GM23338 (cell line): ENCODE data around the gene NOX5. TPM values are rescaled to one million over a fixed set of nuclear protein-coding genes. Genes with fewer than 3 reads are reported as not detected.

ENCODE experiments used
- ATAC-seq: fragments of 200-7000 bp; cut with Tn5 transposase; 3 replicates; pipeline ENCODE4 v1.9.1; 2020
- DNase-seq: peaks from one replicate; pipeline ENCODE4 v3.0.0-alpha.2; 2015; ENCODE audit warnings: low spot score
- H2AFZ ChIP-seq: fragments of 200-600 bp; sonication (generic); 2 replicates; pipeline ENCODE4 v1.8.0; 2016; ENCODE audit warnings: antibody characterized with exemption, mild to moderate bottlenecking, moderate library complexity
- H3F3A ChIP-seq: fragments of 200-600 bp; sonication (generic); replicated peaks from 2 replicates; pipeline ENCODE4 v1.8.0; 2017; ENCODE audit warnings: antibody characterized with exemption, mixed run types, low read depth
- H3K27ac ChIP-seq: fragments of 200-600 bp; sonication (generic); 2 replicates; pipeline ENCODE4 v1.6.1; 2016; ENCODE audit warnings: low read depth
- H3K27me3 ChIP-seq: fragments of 200-600 bp; sonication (generic); 2 replicates; pipeline ENCODE4 v1.8.0; 2016; ENCODE audit warnings: mild to moderate bottlenecking, mixed run types, moderate library complexity; ENCODE audit not compliant: insufficient read depth
- H3K36me3 ChIP-seq: fragments of 200-600 bp; sonication (generic); 2 replicates; pipeline ENCODE4 v1.8.0; 2016; ENCODE audit warnings: mild to moderate bottlenecking; ENCODE audit not compliant: insufficient read depth
- H3K4me1 ChIP-seq: fragments of 200-600 bp; sonication (generic); 2 replicates; pipeline ENCODE4 v1.8.0; 2016; ENCODE audit warnings: mild to moderate bottlenecking, moderate library complexity; ENCODE audit not compliant: insufficient read depth
- H3K4me2 ChIP-seq: fragments of 200-600 bp; sonication (generic); 2 replicates; pipeline ENCODE4 v1.7.1; 2017; ENCODE audit warnings: mixed run types
- H3K4me3 ChIP-seq: fragments of 200-600 bp; sonication (generic); 2 replicates; pipeline ENCODE4 v1.6.1; 2016; ENCODE audit warnings: mixed run types
- H3K79me2 ChIP-seq: fragments of 200-600 bp; sonication (generic); replicated peaks from 2 replicates; pipeline ENCODE4 v1.8.0; 2017; ENCODE audit warnings: mild to moderate bottlenecking; ENCODE audit not compliant: insufficient read depth
- H3K9me2 ChIP-seq: fragments of 200-600 bp; sonication (generic); 2 replicates; pipeline ENCODE4 v1.8.0; 2017; ENCODE audit not compliant: insufficient read depth
- H4K20me1 ChIP-seq: fragments of 200-600 bp; sonication (generic); replicated peaks from 2 replicates; pipeline ENCODE4 v1.8.0; 2017; ENCODE audit warnings: mild to moderate bottlenecking; ENCODE audit not compliant: insufficient read depth
- H3K27ac Mint-ChIP-seq: 2 replicates; pipeline ENCODE4 v1.8.0; 2020; ENCODE audit warnings: inconsistent platforms, mild to moderate bottlenecking, moderate library complexity, mixed read lengths
- H3K27me3 Mint-ChIP-seq: 3 replicates; pipeline ENCODE4 v1.8.0; 2022; ENCODE audit warnings: low read depth, mild to moderate bottlenecking, moderate library complexity, mixed read lengths, inconsistent platforms; ENCODE audit not compliant: insufficient read depth, poor library complexity
- H3K36me3 Mint-ChIP-seq: 3 replicates; pipeline ENCODE4 v1.8.0; 2021; ENCODE audit warnings: low read depth, mild to moderate bottlenecking, inconsistent platforms, moderate library complexity, mixed read lengths
- H3K4me1 Mint-ChIP-seq: 3 replicates; pipeline ENCODE4 v1.8.0; 2020; ENCODE audit warnings: mild to moderate bottlenecking, inconsistent platforms, mixed read lengths
- H3K4me3 Mint-ChIP-seq: 3 replicates; pipeline ENCODE4 v1.8.0; 2021; ENCODE audit warnings: moderate library complexity, mild to moderate bottlenecking, inconsistent platforms, mixed read lengths
- H3K9me3 Mint-ChIP-seq: 3 replicates; pipeline ENCODE4 v1.8.0; 2020; ENCODE audit warnings: moderate library complexity, mild to moderate bottlenecking, inconsistent platforms, mixed read lengths
- CREB1 ChIP-seq: fragments of 250-450 bp; sonication (Bioruptor Pico); IDR thresholded peaks from 2 replicates; pipeline ENCODE4 v1.5.0; 2020; ENCODE audit warnings: low read depth, mild to moderate bottlenecking, moderate library complexity
- EZH2phosphoT487 ChIP-seq: fragments of 200-600 bp; sonication (generic); IDR thresholded peaks from one replicate; pipeline ENCODE4 v1.8.1; 2018; ENCODE audit warnings: antibody characterized with exemption; ENCODE audit not compliant: unreplicated experiment
- JUNB ChIP-seq: IDR thresholded peaks from one replicate; pipeline ENCODE4 v1.6.1; 2016; ENCODE audit warnings: antibody characterized with exemption; ENCODE audit not compliant: unreplicated experiment
- NANOG ChIP-seq: IDR thresholded peaks from 2 replicates; pipeline ENCODE4 v1.6.1; 2016; ENCODE audit warnings: antibody characterized with exemption, borderline replicate concordance
- POLR2AphosphoS5 ChIP-seq: IDR thresholded peaks from 2 replicates; pipeline ENCODE4 v1.6.1; 2016; ENCODE audit warnings: antibody characterized with exemption, low read depth
- STAT1 ChIP-seq: IDR thresholded peaks from one replicate; pipeline ENCODE4 v1.6.1; 2016; ENCODE audit warnings: antibody characterized with exemption; ENCODE audit not compliant: unreplicated experiment
- ZNF114 ChIP-seq: fragments of 250-450 bp; sonication (Bioruptor Pico); IDR thresholded peaks from 2 replicates; pipeline ENCODE4 v1.5.0; 2020; ENCODE audit warnings: mild to moderate bottlenecking, moderate library complexity
- ZNF331 ChIP-seq: fragments of 250-450 bp; sonication (Bioruptor Pico); IDR thresholded peaks from 2 replicates; pipeline ENCODE4 v1.5.0; 2020; ENCODE audit warnings: low read depth, mild to moderate bottlenecking, moderate library complexity
- ZNF462 ChIP-seq: fragments of 250-450 bp; sonication (Bioruptor Pico); IDR thresholded peaks from 2 replicates; pipeline ENCODE4 v1.5.0; 2020; ENCODE audit warnings: mild to moderate bottlenecking, moderate library complexity
- polyA plus RNA-seq: library from polyadenylated mRNA; unstranded; fragments of >200 nt; fragmentation: Nextera tagmentation; extraction: Ambion mirVana; gene quantifications from 2 replicates; pipeline ENCODE4 v1.2.1, GENCODE V29; 2016
- total RNA-seq: library from RNA; depleted of rRNA; stranded (reverse); fragments of >200 nt; shearing (Covaris generic); gene quantifications from 2 replicates; pipeline ENCODE4 v1.2.3, GENCODE V29; 2014
- TF ChIP-seq, protein P1 (sequence below), 2 experiments: fragments of 200-600 bp in 1 of 2; sonication (generic) in 1 of 2; conservative IDR thresholded peaks; 2 replicates each; pipeline versions ENCODE4 v1.5.1 to v1.6.1; 2016 to 2017; ENCODE audit warnings: antibody characterized with exemption in 2 of 2, low read depth in 2 of 2, mild to moderate bottlenecking in 2 of 2, moderate library complexity in 1 of 2
- TF ChIP-seq, protein P2 (sequence below): IDR thresholded peaks from 2 replicates; pipeline ENCODE4 v1.6.1; 2016; ENCODE audit warnings: antibody characterized with exemption

NOX5 gene
- total and polyA plus RNA-seq, 2 experiments from 2014 or later = 0.03 TPM; not detected in 1

DNA sequence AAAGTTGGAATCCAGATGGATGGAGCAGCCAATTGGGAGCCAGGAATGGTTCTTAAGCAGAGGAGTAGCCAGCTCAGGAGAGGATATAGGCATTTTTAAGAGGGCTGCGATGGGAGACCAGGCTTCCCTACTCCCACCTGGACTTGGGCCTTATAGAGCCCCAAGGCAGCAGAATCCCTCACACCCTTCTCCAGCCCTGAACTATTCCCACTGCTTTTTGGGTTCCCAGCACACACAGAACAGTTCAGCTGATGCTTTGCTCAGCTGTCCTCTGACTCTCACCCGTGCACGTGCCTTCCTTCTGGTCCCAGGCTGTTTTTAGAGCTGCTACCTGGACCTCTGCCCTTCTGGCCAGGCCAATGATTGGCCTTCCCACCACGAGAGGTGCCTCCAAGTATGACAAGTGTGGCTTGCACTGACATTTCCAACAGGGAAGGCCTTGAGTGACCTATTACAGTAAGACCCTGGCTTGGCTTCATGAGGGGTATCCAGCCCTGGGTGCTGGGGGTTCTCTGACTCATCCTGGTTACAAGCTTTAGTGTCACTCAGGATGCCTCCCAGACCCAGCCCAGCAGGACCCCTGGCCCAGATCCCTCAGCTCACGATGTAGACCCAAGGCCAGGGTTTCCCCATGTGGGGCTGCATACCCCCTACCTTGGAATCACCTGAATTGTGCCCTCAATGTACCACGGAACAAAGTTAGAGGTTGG, 25.2 kb downstream of the NOX5 start (continued):
- TF ChIP-seq ZNF462 = no peak
- TF ChIP-seq, protein P1, sequence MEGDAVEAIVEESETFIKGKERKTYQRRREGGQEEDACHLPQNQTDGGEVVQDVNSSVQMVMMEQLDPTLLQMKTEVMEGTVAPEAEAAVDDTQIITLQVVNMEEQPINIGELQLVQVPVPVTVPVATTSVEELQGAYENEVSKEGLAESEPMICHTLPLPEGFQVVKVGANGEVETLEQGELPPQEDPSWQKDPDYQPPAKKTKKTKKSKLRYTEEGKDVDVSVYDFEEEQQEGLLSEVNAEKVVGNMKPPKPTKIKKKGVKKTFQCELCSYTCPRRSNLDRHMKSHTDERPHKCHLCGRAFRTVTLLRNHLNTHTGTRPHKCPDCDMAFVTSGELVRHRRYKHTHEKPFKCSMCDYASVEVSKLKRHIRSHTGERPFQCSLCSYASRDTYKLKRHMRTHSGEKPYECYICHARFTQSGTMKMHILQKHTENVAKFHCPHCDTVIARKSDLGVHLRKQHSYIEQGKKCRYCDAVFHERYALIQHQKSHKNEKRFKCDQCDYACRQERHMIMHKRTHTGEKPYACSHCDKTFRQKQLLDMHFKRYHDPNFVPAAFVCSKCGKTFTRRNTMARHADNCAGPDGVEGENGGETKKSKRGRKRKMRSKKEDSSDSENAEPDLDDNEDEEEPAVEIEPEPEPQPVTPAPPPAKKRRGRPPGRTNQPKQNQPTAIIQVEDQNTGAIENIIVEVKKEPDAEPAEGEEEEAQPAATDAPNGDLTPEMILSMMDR (conservative IDR thresholded peaks at IDR 0.05; ENCODE audit: low read depth in 2 of 2) = no peak
- no peak for TF ChIP-seq JUNB
- no peak for TF ChIP-seq ZNF331
- no peak for TF ChIP-seq NANOG

DNA sequence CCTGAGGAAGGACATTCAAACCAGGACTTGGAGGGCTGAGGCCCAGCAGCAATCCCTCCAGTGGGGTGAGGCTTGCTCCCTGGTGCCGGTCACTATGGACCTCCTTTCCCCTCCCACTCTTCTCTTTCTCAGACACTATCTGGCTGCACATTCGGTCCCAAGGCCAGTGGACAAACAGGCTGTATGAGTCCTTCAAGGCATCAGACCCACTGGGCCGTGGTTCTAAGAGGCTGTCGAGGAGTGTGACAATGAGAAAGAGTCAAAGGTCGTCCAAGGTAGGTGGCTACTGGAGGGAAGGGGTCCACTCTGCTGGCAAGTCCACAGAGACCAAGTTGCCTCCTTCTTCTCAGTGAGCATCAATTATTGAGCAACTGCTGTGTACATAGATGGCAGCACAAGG, 28.0 kb downstream of the NOX5 start:
- Mint-ChIP-seq H3K4me1 (peaks cover 7% of the 10 kb centered on the region; the same call in 2 of the 3 replicates), H3K9me3 (no peaks in the 10 kb centered on the region), H3K4me3 (no peak overlapping the region), H3K27ac (no peak overlapping the region), H3K27me3 (peaks cover 12% of the 10 kb centered on the region), H3K36me3 (no peaks in the 10 kb centered on the region)
- 0 out of 2 replicates have a peak, but pooled peaks cover 2% of the 10 kb centered on the region for H3K4me1 ChIP-seq
- no peaks in the 10 kb centered on the region for H4K20me1 ChIP-seq
- no peaks in the 10 kb centered on the region for H3F3A ChIP-seq
- no peaks in the 10 kb centered on the region for H3K27me3 ChIP-seq
- no peak overlapping the region for H2AFZ ChIP-seq
- ATAC-seq (no peak), DNase-seq (no peak)
- no peaks in the 10 kb centered on the region for H3K36me3 ChIP-seq
- H3K4me2 ChIP-seq = no peak overlapping the region
- no peak overlapping the region for H3K4me3 ChIP-seq
- 0 out of 2 replicates have a peak, but pooled peaks cover 4% of the 10 kb centered on the region for H3K9me2 ChIP-seq
- H3K79me2 ChIP-seq = no peaks in the 10 kb centered on the region
- no peak overlapping the region for H3K27ac ChIP-seq
- TF ChIP-seq EZH2phosphoT487 (no peak), JUNB (no peak), POLR2AphosphoS5 (no peak), CREB1 (CRISPR knock-in tag) (no peak), NANOG (no peak), STAT1 (no peak), ZNF114 (no peak), ZNF331 (no peak)
- TF ChIP-seq, protein P1 (conservative IDR thresholded peaks at IDR 0.05; ENCODE audit: low read depth in 2 of 2) = no peak
- TF ChIP-seq, protein P2, sequence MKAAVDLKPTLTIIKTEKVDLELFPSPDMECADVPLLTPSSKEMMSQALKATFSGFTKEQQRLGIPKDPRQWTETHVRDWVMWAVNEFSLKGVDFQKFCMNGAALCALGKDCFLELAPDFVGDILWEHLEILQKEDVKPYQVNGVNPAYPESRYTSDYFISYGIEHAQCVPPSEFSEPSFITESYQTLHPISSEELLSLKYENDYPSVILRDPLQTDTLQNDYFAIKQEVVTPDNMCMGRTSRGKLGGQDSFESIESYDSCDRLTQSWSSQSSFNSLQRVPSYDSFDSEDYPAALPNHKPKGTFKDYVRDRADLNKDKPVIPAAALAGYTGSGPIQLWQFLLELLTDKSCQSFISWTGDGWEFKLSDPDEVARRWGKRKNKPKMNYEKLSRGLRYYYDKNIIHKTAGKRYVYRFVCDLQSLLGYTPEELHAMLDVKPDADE = no peak
